Measurements from ENCODE around the gene PKP4.

DNA sequence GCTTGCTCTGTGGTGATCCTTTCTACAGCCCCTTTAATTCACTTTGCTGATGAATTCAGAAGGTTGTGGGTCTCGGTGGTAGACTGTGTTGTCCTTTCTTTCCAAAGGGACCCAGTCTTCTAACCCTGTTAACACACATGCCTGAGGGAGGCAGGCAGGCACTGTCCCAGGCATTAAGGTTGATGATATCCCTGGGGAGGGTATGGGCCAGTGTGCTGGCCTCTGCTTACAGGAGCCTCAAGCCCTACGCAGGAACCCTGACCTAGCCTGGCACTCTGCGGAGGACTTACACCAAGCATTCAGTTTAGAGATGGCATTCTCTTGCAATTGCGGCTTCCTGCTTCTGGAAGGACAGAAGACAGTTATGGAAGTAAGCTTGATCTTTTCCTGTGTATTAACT lies 102.5 kb downstream of the PKP4 start:
- TF ChIP-seq POLR2A (IDR thresholded peaks at IDR 0.05) (no peak), CTCF (IDR thresholded peaks at IDR 0.05) (no peak)
